IPS-NIHi7 (cell line): Measurements from ENCODE around the gene MCTP2.

Source experiments
- DNase-seq: peaks from one replicate; pipeline ENCODE4 v3.0.0; 2012; ENCODE audit warnings: mixed read lengths; ENCODE audit errors: extremely low spot score

MCTP2 gene

DNA sequence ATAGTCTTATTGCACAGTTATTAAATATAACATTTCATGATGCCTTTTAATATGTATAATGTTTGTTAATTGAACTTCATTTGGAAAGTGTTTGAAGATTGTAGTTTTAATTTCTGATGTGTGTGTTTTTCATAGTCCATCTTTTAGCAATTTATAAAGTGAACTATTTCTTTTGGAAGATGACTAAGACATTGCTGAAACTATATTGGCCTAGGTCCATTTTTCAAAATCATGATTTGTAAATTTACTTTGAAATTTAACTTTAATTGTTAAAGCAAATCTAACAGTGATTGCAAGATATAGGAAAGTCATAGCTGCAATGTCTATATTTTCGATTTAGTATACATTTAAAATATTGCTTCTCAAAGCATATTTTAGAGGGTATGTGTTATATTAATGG lies 30.8 kb downstream of the MCTP2 start:
- DNase-seq = no peak

DNA sequence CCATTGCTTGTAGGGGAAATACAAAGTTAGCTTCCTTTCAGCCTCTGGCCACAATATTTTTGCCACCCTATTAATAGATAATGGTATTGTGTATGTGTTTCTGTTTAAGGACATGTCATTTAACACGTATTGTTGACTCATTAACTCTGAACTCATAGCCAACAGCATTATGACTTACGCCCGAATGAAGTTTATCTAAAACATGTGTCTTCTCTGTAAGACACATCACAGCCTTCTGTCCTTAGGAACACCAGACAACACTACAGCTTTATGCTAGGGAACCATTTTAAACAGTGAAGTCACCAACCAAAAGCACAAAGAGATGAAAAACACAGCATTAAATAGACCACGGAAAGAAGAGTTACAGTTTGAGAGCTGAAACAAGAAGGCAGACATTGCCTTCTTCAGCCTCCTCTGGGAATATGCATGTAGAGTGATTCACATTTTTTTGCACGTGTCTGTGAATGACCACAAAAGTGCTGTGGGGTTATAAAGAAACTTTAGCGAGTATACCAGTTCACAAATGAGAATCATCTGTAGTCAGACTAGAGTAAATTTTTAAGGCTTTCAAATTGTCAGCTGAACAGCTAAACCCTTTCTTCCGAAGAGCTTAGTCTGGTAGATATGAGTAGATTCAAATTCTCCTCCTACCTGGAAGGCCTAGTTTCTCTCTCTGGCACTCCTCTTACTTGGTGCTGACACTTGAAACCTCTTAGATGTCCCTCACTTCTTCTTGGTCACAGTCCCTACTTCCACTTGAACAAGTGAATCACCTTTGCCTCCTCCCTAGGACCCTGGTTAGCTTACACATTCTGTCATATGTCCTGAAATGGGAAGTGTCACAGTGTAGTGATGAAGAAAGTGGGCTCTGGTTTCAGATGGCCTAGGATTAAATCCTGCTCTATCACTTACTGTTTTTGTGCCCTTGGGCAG lies 32.2 kb downstream of the MCTP2 start:
- no peak for DNase-seq

DNA sequence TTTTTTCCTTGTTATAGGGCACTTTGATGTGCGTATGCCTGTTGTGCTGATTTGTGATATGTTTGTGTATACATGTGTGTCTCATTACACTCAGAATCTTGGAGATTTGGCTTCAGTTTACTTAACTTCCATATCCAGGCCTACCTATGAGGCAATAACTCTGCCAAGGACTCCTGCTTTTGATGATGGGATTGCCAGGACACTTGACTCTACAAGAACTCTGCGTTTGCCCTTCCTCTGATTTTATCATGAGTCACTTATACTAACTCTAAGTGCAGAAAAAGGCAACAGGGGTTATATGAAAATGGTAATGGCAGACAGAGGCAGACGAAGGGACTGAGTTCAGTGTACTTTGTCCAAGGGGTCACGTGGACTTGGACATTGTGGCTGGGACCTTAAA lies 33.6 kb downstream of the MCTP2 start:
- no peak for DNase-seq

DNA sequence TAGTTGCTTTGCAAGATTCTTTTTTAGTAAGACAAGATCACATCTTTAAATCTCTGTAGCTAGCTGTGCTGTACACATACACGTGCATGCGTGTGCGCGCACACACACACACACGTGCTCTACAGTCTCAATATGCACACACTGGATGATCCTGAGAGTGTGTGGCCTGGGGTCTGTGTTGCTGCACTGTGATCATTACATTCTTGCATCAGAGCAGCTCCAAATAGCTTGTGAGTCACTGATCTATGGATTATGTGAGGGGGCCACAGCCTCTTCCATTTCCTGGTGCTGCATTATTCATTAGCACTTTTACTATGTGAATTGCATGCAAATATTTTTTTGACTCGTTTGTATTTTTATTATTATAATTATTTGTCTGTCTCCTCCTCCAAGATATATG lies 34.6 kb downstream of the MCTP2 start:
- DNase-seq = no peak

DNA sequence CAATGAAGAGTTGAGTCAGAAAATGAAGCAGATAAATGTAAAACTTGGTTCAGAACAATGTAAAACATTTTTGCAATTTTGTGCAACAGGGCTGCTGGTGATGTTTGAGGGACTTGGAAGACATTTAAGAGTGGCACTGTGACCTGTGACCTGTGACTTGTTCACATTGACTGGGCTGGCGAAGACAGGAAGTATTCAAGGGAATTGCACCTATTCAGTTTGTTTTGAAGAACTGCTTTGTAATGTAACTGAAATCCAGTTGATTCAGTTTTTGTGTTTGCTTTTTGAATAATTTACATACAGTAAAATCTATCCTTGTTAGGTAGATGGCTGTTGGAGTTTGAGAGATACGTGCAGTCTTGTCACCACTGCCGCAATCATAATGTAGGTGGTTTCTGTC lies 35.4 kb downstream of the MCTP2 start:
- DNase-seq = no peak

DNA sequence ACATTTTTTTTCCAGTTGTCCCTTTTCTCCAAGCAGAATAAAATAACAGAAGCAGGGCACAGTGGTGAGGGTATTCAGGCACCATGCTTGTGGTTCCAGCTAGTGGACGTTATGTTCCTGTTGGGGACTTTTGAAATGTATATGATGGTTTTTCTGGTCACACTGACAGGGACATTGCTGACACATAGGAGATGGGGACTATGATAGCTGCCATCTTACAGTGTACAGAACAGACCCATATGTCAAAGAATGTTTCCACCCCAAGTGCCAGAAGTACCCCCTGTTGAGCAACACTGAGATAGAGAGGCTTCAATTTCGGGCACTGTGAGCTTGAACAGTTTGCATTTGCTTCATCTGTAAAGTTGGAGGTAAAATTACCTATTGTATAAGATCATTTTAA lies 38.6 kb downstream of the MCTP2 start:
- no peak for DNase-seq

DNA sequence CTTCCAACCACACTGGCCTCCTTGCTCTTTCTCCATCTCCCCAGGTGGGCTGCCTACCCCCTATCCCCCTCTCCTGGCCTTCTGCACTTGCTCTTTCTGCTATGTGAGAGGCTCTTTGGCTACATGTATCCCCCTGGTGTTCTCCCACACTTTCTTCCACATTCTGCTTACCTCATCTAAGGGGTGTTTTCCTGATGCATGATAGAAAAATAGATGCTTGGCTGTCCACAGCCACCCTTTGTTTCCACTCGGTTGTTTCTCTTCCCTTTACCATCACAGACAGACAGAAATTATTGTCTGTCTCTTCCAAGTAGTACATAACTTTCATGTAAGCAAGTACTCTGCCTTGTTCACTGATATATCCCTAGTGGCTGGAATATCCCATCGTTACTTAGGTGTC lies 39.2 kb downstream of the MCTP2 start:
- DNase-seq = no peak

DNA sequence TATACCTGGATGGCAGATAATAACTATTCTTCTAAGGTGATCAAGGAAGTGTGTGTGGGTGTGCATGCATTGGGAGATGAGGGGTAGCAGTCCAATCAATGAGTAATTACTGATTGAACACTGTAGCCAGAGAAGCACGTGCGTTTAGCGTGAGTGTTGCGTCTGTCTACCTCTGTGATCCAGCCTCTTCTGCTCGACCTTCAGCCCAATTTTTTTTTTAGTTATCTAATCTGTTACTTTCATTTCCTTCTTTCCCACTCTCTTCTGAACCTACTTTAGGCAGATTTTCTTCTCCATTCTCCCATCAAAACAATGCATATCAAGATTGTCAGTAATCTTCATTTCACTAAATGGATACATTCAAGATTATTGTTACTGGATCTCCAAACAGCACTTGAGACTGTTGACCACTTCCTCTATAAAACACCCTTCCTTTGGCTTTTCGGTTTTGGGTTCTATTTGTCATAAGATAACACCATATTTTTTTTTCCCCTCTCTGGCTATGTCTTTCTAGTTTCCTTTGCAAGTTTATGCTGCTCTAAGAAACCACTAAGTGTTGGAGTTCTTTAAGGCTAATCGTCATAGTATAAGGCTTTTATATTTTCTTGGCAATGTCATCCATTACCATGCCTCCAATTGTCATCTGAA lies 41.0 kb downstream of the MCTP2 start:
- no peak for DNase-seq

DNA sequence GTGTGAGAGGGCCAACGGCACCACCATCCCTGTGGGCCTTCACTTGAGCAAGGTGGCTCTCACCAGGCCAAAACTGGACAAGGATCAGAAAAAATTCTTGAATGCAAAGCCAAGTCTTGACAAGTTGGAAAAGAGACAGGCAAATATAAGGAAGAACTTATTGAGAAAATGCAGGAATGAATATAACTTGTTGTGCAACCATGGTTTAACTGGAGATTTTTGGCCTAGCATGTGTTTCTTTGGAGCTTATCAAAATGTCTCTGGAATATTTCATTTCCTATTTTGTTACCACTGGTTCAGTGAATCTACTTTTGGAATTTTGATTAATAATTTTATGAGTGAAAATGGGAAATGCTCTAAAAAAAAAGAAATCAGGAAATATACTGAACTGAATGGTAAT lies 42.5 kb downstream of the MCTP2 start:
- DNase-seq = no peak

DNA sequence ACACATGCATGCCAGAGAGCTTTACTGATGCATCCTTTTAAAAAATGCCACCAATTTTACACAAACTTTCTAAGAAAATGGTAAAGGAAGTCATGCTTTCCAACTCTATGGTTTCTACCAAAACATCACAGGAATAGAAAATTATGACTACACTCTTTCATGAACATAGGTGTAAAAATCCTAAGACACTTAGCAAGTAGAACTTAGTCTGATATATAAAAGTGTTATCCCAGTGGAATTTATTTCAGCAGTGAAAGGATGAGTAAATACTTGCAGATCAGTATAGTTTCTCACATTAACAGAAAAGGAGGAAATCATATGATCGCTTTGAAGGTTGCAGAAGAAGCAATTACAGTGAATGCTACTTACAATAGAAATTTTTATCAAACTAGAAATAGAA lies 43.4 kb downstream of the MCTP2 start:
- no peak for DNase-seq

DNA sequence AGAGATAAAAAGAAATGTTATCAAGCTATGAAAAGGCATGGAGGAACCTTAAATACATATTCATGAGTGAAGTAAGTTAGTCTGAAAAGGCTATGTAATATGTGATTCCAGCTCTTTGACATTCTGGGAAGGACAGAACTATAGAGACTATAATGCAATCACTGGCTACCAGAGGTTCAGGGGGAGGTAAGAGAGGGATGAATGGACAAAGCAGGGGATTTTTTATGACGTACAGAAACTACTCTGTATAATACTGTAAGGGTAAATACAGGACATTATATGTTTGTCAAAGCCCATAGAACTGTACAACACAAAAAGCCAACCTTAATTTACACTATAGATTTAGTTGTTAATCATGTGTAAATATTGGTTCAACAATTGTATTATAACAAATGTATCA lies 46.1 kb downstream of the MCTP2 start:
- DNase-seq = no peak

DNA sequence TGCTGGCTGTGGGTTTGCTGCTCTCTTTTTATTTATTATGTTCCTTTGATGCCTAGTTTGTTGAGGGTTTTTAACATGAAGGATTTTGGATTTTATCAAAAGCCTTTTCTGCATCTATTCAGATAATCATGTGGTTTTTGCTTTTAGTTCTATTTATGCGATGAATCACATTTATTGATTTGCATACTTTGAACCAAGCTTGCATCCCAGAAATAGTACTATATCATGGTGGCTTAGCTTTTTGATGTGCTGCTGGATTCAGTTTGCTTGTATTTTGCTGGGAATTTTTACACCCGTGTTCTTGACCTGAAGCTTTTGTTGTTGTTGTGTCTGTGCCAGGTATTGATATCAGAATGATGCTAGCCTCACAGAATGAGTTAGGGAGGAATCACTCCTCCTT lies 48.4 kb downstream of the MCTP2 start:
- no peak for DNase-seq

DNA sequence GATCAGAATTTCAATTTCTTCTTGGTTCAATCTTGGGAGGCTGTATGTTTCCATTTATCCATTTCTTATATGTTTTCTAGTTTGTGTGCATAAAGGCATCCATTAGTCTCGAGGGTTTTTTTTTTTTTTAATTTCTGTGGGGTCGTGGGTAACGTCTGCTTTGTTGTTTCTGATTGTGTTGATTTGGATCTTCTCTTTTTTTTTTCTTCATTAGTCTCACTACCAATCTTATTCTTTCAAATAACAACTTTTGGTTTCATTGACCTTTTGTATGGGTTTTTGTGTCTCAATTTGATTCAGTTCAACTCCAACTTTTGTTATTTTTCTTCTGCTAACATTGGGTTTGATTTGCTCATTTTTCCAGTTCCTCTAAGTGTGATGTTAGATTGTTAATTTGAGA lies 48.9 kb downstream of the MCTP2 start:
- DNase-seq = no peak

DNA sequence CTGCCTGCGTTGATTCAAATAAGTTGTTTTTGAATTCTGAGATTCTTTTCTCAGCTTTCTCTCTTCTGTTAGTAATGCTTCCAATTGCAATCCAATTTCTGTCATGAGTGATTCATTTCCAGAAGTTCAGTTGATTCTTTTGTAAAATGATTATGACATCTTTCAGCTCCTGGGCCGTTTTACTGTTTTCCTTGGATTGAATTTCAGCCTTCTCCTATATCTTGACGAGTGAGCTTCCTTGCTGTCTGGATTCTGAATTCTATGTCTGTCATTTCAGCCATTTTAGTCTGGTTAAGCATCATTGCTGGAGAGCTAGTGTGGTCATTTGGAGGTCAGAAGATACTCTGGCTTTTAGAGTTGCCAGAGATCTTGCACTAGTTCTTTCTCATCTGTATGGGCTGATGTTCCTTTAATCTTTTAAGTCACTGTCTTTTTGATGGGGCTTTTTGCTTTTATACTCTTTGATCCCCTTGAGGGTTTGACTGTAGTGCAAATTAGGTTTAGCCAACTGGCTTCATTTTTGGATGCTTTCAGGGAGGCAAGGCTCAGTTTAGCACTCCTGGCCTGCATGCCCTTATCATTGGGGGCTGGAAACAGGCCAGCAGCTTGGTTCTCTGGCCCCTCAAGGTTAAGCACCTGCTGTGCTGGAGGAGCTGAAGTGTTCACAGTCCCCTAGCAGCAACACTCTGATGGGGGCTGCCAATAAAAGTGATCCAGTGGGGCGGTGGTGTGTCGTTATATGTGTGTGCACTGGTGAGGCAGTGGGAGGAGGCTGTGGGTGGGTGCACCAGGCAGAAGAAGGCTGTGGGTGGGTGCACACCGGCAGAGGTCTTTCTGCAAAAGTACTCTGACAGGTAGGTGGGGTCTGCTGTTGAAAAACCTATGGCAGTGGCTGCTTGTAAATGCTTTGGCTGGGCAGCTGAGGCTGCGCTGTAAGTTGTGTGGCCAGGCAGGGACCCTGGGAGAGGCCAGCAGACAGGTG lies 51.2 kb downstream of the MCTP2 start:
- DNase-seq = no peak

DNA sequence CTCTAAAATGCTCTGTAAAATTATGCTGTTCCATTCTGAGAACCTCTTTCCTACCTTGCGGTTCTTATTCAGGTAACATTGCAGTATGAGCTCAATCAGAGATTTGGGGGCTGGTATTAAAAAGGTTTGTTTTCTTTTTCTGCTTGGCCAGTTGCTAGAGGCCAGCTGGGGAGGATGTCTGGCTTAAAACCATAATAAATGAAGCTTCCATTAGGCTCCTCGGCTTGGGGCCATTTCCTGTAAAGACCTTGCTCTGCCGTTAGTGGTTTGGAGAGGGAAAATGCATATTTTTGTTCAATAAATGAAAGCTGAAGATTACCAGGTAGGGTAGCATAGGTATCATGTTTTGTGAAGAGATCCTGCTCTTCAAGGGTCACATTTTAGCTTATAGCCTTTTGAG lies 55.2 kb downstream of the MCTP2 start:
- no peak for DNase-seq

DNA sequence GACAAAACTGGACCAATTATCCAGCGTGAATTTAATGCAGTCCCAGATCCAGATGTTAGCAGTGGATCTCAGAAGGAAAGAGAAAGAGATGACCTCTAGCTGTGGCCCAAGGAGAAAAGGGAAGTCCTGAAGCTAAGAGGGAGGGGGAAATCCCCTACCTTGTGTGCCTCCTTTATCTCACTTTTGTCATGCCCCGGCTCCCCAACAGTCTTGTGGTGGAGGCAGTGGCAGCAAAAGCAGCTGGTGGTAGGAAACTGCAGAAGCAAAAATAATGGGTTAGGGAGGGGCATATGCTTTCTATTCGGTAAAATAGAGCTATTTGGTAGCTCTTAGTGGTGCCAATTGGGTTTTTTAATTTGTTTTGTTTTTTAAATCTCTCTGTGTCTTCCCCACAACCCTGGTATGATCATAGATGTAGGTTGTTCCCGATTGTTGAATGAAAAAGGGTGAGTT lies 56.5 kb downstream of the MCTP2 start:
- no peak for DNase-seq

DNA sequence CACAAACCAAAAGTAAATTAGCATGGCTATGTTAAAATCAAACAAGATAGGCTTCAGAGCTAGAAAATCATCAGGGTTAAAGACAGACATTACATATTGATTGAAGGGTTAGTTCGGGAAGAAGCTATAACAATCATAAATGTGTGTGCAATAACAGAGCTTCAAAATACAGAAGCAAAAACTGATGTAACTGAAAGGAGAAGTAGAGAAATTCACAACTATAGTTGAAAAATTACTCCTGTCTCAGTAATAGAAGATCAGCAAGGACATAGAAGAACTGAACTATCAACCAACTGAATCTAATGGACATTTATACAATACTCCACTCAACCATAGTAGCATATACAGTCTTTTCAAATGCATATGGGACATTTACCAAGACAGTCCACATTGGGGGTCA lies 59.4 kb downstream of the MCTP2 start:
- no peak for DNase-seq

DNA sequence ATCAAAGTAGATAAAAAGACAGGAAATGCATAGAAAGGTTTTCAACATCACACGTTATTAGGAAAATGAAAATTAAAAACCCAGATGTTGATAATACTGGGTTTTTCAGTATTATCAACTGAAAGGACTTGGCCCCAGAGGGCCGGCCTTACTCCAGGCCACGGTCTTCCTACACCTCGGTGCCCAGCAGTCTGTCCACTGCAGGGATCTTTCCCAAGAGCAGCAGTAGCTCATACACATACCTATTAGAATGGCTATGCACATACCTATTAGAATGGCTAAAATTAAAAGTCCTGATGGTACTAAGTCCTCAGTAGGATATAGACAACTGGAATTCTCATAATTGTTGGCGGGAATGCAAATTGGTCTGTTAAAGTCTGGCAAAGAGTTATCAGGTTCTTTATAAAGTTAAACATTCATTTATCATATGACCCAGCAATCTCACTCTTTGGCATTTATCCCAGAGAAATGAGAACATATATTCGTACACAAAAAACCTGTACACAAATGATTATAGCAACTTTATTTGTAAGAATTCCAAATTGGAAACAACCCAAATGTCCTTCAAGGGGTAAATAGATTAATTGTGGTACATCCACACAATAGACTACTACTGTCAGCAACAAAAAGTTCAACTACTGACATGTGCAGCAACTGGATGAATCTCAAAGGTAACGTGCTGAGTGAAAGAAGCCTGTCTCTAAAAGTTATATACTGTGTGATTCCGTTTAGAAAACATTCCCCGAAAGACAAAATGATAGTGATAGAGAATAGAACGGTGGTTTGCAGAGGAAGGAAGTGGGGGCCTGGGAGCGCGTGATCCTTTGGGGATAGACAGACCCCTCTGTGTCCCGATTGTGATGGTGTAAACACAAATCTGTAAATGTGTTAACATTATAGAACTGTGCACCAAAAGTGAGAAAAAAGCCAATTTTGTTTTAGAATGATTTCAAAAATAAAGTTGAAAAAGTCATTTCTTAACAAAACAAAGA lies 62.3 kb downstream of the MCTP2 start:
- DNase-seq = no peak

DNA sequence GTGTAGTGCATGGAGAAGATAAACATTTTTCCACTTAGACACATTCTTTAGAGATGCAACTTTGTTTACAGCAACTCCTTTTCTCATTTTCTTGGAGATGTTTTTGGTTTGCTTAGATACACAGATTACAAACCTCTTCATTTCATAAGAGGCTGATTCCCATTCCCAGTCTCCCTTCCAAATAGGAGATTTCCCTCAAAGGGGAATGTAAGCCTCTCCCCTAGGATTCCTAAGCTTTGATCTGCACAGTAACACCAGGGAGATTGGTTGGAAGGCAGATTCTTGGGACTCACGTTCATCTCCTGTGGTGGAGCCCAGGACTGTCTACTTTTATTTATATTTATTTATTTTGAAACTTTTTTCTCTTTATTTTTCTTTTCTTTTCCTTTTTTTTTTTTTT lies 63.2 kb downstream of the MCTP2 start:
- DNase-seq = no peak

DNA sequence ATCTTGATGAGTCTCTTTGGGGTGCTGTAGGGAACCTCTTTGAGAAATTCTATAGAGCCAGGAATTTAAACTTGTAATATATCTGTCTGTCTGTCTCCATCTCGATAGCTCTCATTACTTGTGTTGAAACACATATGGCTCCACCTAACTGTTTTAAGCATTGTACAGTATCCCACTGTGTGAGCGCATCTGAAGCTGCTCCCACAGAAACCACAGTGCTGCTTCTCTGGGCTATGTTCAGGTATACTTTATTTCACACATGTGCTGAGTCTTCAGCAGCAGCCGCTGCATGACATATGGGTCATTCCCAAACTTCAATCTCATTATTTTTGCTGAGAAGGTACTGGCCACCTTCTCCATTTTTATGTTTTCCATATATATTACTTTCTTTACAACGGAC lies 63.9 kb downstream of the MCTP2 start:
- DNase-seq = no peak

DNA sequence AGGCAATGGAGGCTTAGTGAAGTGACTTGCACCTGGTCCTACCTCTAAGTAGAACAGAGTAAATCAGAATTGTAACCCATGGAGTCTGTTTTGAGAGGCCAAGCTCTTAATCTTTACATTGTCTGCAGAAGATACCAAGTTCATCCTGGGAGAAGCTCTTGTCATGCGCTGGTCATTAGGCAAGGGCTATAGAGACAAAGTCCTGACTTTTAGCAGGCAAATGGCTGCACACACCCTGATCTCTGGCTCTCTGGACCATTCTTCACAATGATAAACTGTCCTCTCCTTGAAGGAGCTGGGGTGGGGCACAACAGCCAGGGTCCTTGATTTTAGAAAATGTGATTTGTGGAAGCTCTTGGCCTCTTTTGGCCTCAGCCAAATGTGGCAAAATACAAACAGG lies 65.4 kb downstream of the MCTP2 start:
- DNase-seq = no peak
